LNCAP (cell line): Measurements from ENCODE around the gene RFPL4AL1.

Source experiments
- CTCF ChIP-seq: fragments of 450-650 bp; IDR thresholded peaks from 2 replicates; pipeline ENCODE4 v1.5.1; 2017; ENCODE audit warnings: mild to moderate bottlenecking

RFPL4AL1 gene

GRCh38 chr19:55766466-55766865 is 2.5 kb upstream of the RFPL4AL1 start:
- TF ChIP-seq CTCF, result no peak

- peak; percentile 41; the same call in 1 of the 2 replicates for TF ChIP-seq CTCF
Measured at GRCh38 chr19:55777528-55777927, 8.6 kb downstream of the RFPL4AL1 start.

DNA sequence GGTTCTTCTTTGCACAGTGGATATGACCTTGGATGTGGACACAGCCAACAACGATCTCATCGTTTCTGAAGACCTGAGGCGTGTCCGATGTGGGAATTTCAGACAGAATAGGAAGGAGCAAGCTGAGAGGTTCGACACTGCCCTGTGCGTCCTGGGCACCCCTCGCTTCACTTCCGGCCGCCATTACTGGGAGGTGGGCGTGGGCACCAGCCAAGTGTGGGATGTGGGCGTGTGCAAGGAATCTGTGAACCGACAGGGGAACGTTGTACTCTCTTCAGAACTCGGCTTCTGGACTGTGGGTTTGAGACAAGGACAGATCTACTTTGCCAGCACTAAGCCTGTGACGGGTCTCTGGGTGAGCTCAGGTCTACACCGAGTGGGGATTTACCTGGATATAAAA is 9.4 kb downstream of the RFPL4AL1 start:
- no peak for TF ChIP-seq CTCF

DNA sequence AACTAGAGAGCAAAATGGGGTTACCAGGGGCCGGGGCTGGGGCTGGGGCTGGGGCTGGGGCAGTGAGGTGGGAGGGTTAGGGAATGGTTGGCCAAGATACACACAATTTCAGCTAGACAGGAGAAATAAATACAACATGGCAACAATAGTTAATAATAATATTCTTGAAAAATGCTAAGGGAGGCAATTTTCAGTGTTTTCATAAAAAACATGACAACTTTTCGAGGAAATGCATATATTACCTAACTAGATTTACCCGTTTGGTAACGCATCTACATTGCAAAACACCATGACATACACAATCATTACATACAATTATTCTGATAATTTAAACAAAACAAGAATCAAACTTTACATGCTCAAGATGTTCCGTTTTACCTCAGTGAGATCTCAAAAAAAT is 12.2 kb downstream of the RFPL4AL1 start:
- TF ChIP-seq CTCF, result no peak

- TF ChIP-seq CTCF, result no peak
Measured at GRCh38 chr19:55795021-55795420, 26.1 kb downstream of the RFPL4AL1 start.

DNA sequence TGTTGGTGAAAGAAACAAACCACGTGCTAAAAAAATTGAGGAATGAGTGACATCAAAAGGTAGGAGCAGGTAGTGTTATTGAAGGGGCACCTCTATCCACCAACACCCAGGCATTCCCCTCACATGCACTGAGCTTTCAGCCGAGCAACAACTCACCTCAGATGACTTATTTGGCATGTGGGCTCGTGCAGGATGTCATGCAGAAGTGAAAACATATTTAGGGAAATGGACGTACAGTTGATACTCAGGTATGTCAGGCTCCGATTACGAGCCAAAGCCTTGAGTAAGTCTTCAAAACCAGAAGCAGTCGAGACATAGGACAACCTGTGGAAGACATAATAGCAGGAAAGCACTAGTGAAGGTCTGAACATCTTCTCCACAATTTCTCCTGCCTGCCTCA is 32.5 kb downstream of the RFPL4AL1 start:
- no peak for TF ChIP-seq CTCF

GRCh38 chr19:55802281-55802680 is 33.4 kb downstream of the RFPL4AL1 start:
- no peak for TF ChIP-seq CTCF

DNA sequence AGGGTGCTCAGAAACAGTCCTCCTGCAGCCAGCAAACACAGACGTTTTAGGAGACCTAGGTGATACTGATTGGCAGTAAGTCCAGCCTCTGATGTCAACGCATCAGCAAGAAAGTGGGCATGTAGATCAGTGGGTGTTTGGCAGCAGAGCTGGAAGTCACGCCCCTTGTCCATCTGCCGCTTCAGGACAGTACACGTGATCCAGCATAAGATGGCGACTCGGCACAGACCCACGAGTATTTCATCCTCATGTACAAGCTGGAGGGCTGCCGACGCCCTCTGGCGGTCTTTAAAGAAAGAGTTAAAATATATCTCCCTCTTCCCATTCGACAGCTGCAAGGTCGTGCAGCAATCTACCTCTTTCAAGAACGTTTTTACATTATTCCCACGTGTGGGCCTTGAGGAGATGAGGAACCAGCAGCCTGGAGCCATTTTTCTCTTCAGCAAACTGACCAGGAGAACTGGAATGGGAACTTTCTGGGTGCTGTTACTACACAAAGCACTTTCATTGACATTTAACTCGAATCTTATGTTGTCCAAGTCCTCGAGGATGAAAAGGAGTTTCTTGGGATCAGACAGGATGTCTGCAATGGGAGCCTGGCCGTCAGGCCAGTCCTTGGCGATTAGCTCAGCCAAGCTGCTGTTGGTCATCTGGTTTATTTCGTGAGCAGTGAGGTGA is 40.6 kb downstream of the RFPL4AL1 start:
- TF ChIP-seq CTCF, result peak; percentile 49; the same call in 1 of the 2 replicates
